PFSK-1 (cell line): ENCODE measurements around the gene SPINT2.

Experiments used
- FOXP2 ChIP-seq: optimal IDR thresholded peaks from 2 replicates; pipeline ENCODE3; 2011; ENCODE audit warnings: borderline replicate concordance, control low read depth, inconsistent platforms; ENCODE audit not compliant: insufficient read depth; ENCODE audit errors: extremely low read length, extremely low read depth
- POLR2AphosphoS5 ChIP-seq: IDR thresholded peaks from 2 replicates; pipeline ENCODE4 v1.6.1; 2012; ENCODE audit warnings: low read depth, mild to moderate bottlenecking, control low read depth, low read length, moderate library complexity
- REST ChIP-seq, 2 experiments: IDR thresholded peaks; 2 replicates each; pipeline versions ENCODE4 v1.6.1 to v1.8.0; 2011 to 2012; ENCODE audit warnings: low read depth in 2 of 2, low read length in 2 of 2, control low read depth in 1 of 2, inconsistent platforms in 1 of 2, mild to moderate bottlenecking in 1 of 2, moderate library complexity in 1 of 2; ENCODE audit not compliant: insufficient read depth in 1 of 2
- SIN3A ChIP-seq: IDR thresholded peaks from 2 replicates; pipeline ENCODE4 v1.6.1; 2012; ENCODE audit warnings: mild to moderate bottlenecking, low read length, moderate library complexity, borderline replicate concordance; ENCODE audit not compliant: insufficient read depth
- TAF1 ChIP-seq: IDR thresholded peaks from 2 replicates; pipeline ENCODE4 v1.6.1; 2012; ENCODE audit warnings: low read length, control low read depth, borderline replicate concordance; ENCODE audit not compliant: insufficient read depth

Gene SPINT2

GRCh38 chr19:38304352-38304865, 40.0 kb downstream of the SPINT2 start:
- TF ChIP-seq FOXP2, result no peak
- TF ChIP-seq POLR2AphosphoS5, result no peak
- no peak for TF ChIP-seq TAF1
- TF ChIP-seq REST (IDR thresholded peaks at IDR 0.05; ENCODE audit: insufficient read depth in 1 of 2, low read depth in 2 of 2, low read length in 2 of 2), result no peak
- TF ChIP-seq SIN3A, result no peak

GRCh38 chr19:38304866-38305429, 40.6 kb downstream of the SPINT2 start:
- TF ChIP-seq POLR2AphosphoS5, result no peak
- no peak for TF ChIP-seq TAF1
- no peak for TF ChIP-seq REST (IDR thresholded peaks at IDR 0.05; ENCODE audit: insufficient read depth in 1 of 2, low read depth in 2 of 2, low read length in 2 of 2)
- no peak for TF ChIP-seq SIN3A
- no peak for TF ChIP-seq FOXP2

GRCh38 chr19:38306236-38306635, 41.9 kb downstream of the SPINT2 start:
- TF ChIP-seq FOXP2, result no peak
- no peak for TF ChIP-seq TAF1
- TF ChIP-seq SIN3A, result no peak
- no peak for TF ChIP-seq REST (IDR thresholded peaks at IDR 0.05; ENCODE audit: insufficient read depth in 1 of 2, low read depth in 2 of 2, low read length in 2 of 2)
- no peak for TF ChIP-seq POLR2AphosphoS5

GRCh38 chr19:38307076-38307475, 42.7 kb downstream of the SPINT2 start:
- TF ChIP-seq REST (IDR thresholded peaks at IDR 0.05; ENCODE audit: insufficient read depth in 1 of 2, low read depth in 2 of 2, low read length in 2 of 2) (no peak), TAF1 (no peak), FOXP2 (no peak), POLR2AphosphoS5 (no peak), SIN3A (no peak)

GRCh38 chr19:38307597-38307996, 43.2 kb downstream of the SPINT2 start:
- no peak for TF ChIP-seq FOXP2
- TF ChIP-seq REST (IDR thresholded peaks at IDR 0.05; ENCODE audit: insufficient read depth in 1 of 2, low read depth in 2 of 2, low read length in 2 of 2), result no peak
